Right renal pelvis (tissue), 4 donors: ENCODE measurements around the gene TRIL. TPM values are rescaled to one million over a fixed set of nuclear protein-coding genes. Genes with fewer than 3 reads are reported as not detected.

Source experiments
- DNase-seq, 4 donors: peaks; one replicate each; pipeline ENCODE4 v3.0.0-alpha.2; 2013; ENCODE audit warnings: low read depth in 4 of 4, low spot score in 3 of 4, missing footprints in 1 of 4
- polyA plus RNA-seq, 4 donors: library from polyadenylated mRNA; unstranded; fragments of 120-200 nt; gene quantifications; one replicate each; pipeline ENCODE4 v1.2.1, GENCODE V29; 2013; ENCODE audit not compliant: insufficient read length in 4 of 4

TRIL gene
- polyA plus RNA-seq, 4 donors, result 51.4 to 67.7 (median 59.9) TPM

GRCh38 chr7:28983396-28984190 lies 25.5 kb upstream of the TRIL start:
- no peak for DNase-seq

GRCh38 chr7:28981161-28981465 lies 23.0 kb upstream of the TRIL start:
- DNase-seq, result no peak

- DNase-seq, result no peak
Observed at GRCh38 chr7:28980451-28981160, 22.5 kb upstream of the TRIL start.

- DNase-seq, result no peak
Observed at GRCh38 chr7:28979776-28980175, 21.6 kb upstream of the TRIL start.

- no peak for DNase-seq
Observed at GRCh38 chr7:28977881-28978280, 19.8 kb upstream of the TRIL start.

GRCh38 chr7:28976022-28976421 lies 17.9 kb upstream of the TRIL start:
- DNase-seq, result no peak

- no peak for DNase-seq
Observed at GRCh38 chr7:28973591-28973990, 15.5 kb upstream of the TRIL start.

GRCh38 chr7:28964056-28964455 lies 5.9 kb upstream of the TRIL start:
- no peak for DNase-seq

- DNase-seq, result no peak
Observed at GRCh38 chr7:28961972-28962371, 3.8 kb upstream of the TRIL start.

GRCh38 chr7:28960071-28960840 lies 2.1 kb upstream of the TRIL start:
- no peak for DNase-seq

GRCh38 chr7:28958980-28959347 lies 834 bp upstream of the TRIL start:
- no peak for DNase-seq

GRCh38 chr7:28957751-28958234 lies 337 bp downstream of the TRIL start:
- no peak for DNase-seq

GRCh38 chr7:28957064-28957750 lies 923 bp downstream of the TRIL start:
- DNase-seq, result no peak

GRCh38 chr7:28956608-28957063 lies 1.5 kb downstream of the TRIL start:
- DNase-seq, result peak in 1 of 4 donors; percentile 73

- DNase-seq, result peak in 1 of 4 donors; percentile 78
Observed at GRCh38 chr7:28955718-28956607, 2.2 kb downstream of the TRIL start.

- DNase-seq, result no peak
Observed at GRCh38 chr7:28955356-28955717, 2.8 kb downstream of the TRIL start.

- DNase-seq, result no peak
Observed at GRCh38 chr7:28954946-28955345, 3.2 kb downstream of the TRIL start.

GRCh38 chr7:28954471-28954870 lies 3.7 kb downstream of the TRIL start:
- no peak for DNase-seq

GRCh38 chr7:28953633-28954032 lies 4.5 kb downstream of the TRIL start:
- no peak for DNase-seq

GRCh38 chr7:28942168-28942567 lies 16.0 kb downstream of the TRIL start:
- DNase-seq, result no peak
